HepG2 (cell line): ENCODE results near the gene SLC35F6. TPM values are rescaled to one million over a fixed set of nuclear protein-coding genes. Genes with fewer than 3 reads are reported as not detected.

Experiments used
- HOXA9 ChIP-seq: sonication (generic); formaldehyde crosslinking; IDR thresholded peaks from 2 replicates; pipeline ENCODE4 v1.8.1; 2022; ENCODE audit warnings: missing genetic modification reagents, mild to moderate bottlenecking, moderate library complexity, borderline replicate concordance
- IKZF4 ChIP-seq: sonication (generic); formaldehyde crosslinking; IDR thresholded peaks from 2 replicates; pipeline ENCODE4 v1.5.1; 2020; ENCODE audit warnings: borderline replicate concordance, mild to moderate bottlenecking, low read depth, missing genetic modification reagents; ENCODE audit errors: not compliant biosample characterization
- RXRB ChIP-seq: IDR thresholded peaks from 2 replicates; pipeline ENCODE4 v1.6.1; 2016; ENCODE audit warnings: borderline replicate concordance, missing genetic modification reagents, missing compliant biosample characterization
- SOX5 ChIP-seq: IDR thresholded peaks from 2 replicates; pipeline ENCODE4 v1.6.1; 2016; ENCODE audit warnings: borderline replicate concordance
- TOPORS ChIP-seq: sonication (generic); formaldehyde crosslinking; IDR thresholded peaks from 2 replicates; pipeline ENCODE4 v1.8.0; 2023; ENCODE audit warnings: mild to moderate bottlenecking, missing genetic modification reagents
- ZBTB1 ChIP-seq: sonication (generic); formaldehyde crosslinking; IDR thresholded peaks from 2 replicates; pipeline ENCODE4 v1.4.0; 2020; ENCODE audit warnings: missing genetic modification reagents, borderline replicate concordance
- ZNF251 ChIP-seq: sonication (generic); formaldehyde crosslinking; IDR thresholded peaks from 2 replicates; pipeline ENCODE4 v1.9.0; 2021; ENCODE audit warnings: mild to moderate bottlenecking, missing genetic modification reagents
- ZSCAN21 ChIP-seq: sonication (generic); formaldehyde crosslinking; IDR thresholded peaks from 2 replicates; pipeline ENCODE4 v1.8.0; 2022; ENCODE audit warnings: mild to moderate bottlenecking, missing genetic modification reagents, moderate library complexity, borderline replicate concordance
- polyA plus RNA-seq, 8 experiments: library from polyadenylated mRNA; depleted of rRNA in 3 of 8; stranded (reverse) in 7 of 8; unstranded in 1 of 8; fragments of >200 nt; fragmentation: Illumina TruSeq in 4 of 8; extraction: Trizol in 4 of 8; gene quantifications; 2 replicates each; pipeline versions ENCODE4 v1.2.1 to v1.2.3, GENCODE V29; 2011 to 2016; ENCODE audit warnings: low read depth in 4 of 8, missing spikeins in 1 of 8, mixed read lengths in 1 of 8; ENCODE audit not compliant: insufficient read depth in 1 of 8
- total RNA-seq, 5 experiments: library from RNA; depleted of rRNA; stranded (reverse); fragments of >200 nt; fragmentation: Illumina TruSeq; extraction: Trizol; gene quantifications; 2 replicates each; pipeline ENCODE4 v1.2.3, GENCODE V29; 2016; ENCODE audit warnings: low read depth in 1 of 5
- TF ChIP-seq, protein P1 (sequence below), 2 experiments: fragments of 450-650 bp in 1 of 2; sonication (generic) in 1 of 2; formaldehyde crosslinking in 1 of 2; IDR thresholded peaks; 2 replicates each; pipeline versions ENCODE4 v1.6.1 to v1.8.0; 2016 to 2022; ENCODE audit warnings: antibody characterized with exemption in 1 of 2, mild to moderate bottlenecking in 1 of 2, missing genetic modification reagents in 1 of 2
- TF ChIP-seq, protein P2 (sequence below): sonication (generic); formaldehyde crosslinking; IDR thresholded peaks from 2 replicates; pipeline ENCODE4 v1.4.0; 2020; ENCODE audit warnings: missing genetic modification reagents, borderline replicate concordance

SLC35F6 gene
- total and polyA plus RNA-seq, 2 of the 13 experiments (the other 11 are each of a cell fraction or from before 2014, with no cell fraction given) = 15.2 to 21.2 TPM

DNA sequence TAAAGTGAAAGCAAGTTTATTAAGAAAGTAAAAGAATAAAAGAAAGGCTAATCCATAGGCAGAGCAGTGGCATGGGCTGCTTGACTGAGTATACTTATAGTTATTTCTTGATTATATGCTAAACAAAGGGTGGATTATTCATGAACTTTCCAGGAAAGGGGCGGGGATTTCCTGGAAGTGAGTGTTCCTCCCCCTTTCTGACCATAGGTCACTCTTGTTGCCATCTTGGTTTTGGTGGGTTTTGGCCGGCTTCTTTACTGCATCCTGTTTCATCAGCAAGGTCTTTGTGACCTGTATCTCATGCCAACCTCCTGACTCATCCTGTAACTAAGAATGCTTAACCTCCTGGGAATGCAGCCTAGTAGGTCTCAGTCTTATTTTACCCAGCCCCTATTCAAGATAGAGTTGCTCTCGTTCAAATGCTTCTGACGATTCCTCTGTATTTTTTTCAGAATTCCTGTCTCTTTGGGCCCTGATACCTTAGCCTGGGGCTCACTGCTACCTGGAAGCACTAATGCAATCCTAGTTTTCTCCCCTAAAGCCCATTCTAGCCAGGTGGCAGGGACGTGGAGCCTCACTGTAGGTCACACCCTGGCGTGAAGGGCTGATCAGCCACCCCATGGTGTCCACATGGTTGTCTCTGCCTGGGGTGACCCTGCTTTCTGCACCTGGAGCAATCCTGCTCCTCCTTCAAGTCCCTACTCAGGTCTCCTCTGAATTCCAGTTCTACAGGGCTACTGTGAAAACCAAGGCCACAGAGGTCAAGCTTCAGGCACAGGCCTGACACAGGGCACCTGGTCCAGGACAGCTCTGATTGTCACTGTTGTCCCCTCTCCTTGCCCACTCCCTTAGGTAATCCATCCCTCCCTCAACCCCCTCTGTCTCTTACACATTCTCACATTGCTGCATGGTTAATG is 6.0 kb upstream of the SLC35F6 start (continued):
- TF ChIP-seq, protein P1, sequence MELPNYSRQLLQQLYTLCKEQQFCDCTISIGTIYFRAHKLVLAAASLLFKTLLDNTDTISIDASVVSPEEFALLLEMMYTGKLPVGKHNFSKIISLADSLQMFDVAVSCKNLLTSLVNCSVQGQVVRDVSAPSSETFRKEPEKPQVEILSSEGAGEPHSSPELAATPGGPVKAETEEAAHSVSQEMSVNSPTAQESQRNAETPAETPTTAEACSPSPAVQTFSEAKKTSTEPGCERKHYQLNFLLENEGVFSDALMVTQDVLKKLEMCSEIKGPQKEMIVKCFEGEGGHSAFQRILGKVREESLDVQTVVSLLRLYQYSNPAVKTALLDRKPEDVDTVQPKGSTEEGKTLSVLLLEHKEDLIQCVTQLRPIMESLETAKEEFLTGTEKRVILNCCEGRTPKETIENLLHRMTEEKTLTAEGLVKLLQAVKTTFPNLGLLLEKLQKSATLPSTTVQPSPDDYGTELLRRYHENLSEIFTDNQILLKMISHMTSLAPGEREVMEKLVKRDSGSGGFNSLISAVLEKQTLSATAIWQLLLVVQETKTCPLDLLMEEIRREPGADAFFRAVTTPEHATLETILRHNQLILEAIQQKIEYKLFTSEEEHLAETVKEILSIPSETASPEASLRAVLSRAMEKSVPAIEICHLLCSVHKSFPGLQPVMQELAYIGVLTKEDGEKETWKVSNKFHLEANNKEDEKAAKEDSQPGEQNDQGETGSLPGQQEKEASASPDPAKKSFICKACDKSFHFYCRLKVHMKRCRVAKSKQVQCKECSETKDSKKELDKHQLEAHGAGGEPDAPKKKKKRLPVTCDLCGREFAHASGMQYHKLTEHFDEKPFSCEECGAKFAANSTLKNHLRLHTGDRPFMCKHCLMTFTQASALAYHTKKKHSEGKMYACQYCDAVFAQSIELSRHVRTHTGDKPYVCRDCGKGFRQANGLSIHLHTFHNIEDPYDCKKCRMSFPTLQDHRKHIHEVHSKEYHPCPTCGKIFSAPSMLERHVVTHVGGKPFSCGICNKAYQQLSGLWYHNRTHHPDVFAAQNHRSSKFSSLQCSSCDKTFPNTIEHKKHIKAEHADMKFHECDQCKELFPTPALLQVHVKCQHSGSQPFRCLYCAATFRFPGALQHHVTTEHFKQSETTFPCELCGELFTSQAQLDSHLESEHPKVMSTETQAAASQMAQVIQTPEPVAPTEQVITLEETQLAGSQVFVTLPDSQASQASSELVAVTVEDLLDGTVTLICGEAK (IDR thresholded peaks at IDR 0.05) = no peak
- TF ChIP-seq, protein P1 (CRISPR knock-in tag; IDR thresholded peaks at IDR 0.05) = no peak
- TF ChIP-seq SOX5 (CRISPR knock-in tag) = peak; percentile 76; the same call in 1 of the 2 replicates
- TF ChIP-seq RXRB (CRISPR knock-in tag) = peak; percentile 87; the same call in 1 of the 2 replicates
- TF ChIP-seq TOPORS (CRISPR knock-in tag) = no peak
- no peak for TF ChIP-seq ZBTB1 (CRISPR knock-in tag)
- no peak for TF ChIP-seq IKZF4 (CRISPR knock-in tag)
- no peak for TF ChIP-seq ZSCAN21 (CRISPR knock-in tag)
- no peak for TF ChIP-seq ZNF251 (CRISPR knock-in tag)
- TF ChIP-seq, protein P2, sequence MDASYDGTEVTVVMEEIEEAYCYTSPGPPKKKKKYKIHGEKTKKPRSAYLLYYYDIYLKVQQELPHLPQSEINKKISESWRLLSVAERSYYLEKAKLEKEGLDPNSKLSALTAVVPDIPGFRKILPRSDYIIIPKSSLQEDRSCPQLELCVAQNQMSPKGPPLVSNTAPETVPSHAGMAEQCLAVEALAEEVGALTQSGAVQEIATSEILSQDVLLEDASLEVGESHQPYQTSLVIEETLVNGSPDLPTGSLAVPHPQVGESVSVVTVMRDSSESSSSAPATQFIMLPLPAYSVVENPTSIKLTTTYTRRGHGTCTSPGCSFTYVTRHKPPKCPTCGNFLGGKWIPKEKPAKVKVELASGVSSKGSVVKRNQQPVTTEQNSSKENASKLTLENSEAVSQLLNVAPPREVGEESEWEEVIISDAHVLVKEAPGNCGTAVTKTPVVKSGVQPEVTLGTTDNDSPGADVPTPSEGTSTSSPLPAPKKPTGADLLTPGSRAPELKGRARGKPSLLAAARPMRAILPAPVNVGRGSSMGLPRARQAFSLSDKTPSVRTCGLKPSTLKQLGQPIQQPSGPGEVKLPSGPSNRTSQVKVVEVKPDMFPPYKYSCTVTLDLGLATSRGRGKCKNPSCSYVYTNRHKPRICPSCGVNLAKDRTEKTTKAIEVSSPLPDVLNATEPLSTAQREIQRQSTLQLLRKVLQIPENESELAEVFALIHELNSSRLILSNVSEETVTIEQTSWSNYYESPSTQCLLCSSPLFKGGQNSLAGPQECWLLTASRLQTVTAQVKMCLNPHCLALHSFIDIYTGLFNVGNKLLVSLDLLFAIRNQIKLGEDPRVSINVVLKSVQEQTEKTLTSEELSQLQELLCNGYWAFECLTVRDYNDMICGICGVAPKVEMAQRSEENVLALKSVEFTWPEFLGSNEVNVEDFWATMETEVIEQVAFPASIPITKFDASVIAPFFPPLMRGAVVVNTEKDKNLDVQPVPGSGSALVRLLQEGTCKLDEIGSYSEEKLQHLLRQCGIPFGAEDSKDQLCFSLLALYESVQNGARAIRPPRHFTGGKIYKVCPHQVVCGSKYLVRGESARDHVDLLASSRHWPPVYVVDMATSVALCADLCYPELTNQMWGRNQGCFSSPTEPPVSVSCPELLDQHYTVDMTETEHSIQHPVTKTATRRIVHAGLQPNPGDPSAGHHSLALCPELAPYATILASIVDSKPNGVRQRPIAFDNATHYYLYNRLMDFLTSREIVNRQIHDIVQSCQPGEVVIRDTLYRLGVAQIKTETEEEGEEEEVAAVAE = no peak
- TF ChIP-seq HOXA9 (CRISPR knock-in tag) = no peak
